H9 (cell line): Measurements from ENCODE around the gene ADCY1. TPM values are rescaled to one million over a fixed set of nuclear protein-coding genes. Genes with fewer than 3 reads are reported as not detected.

Source experiments
- DNase-seq: peaks from one replicate; pipeline ENCODE4 v3.0.0-alpha.2; 2017
- H2AFZ ChIP-seq: one replicate; pipeline ENCODE4 v1.6.1; 2013; ENCODE audit warnings: mild to moderate bottlenecking, low read length, control low read depth, moderate library complexity
- H2AK5ac ChIP-seq: 2 replicates; pipeline ENCODE4 v1.6.1; 2013; ENCODE audit warnings: low read length, control low read depth, mixed read lengths; ENCODE audit not compliant: insufficient read length
- H2BK120ac ChIP-seq: one replicate; pipeline ENCODE4 v1.6.1; 2013; ENCODE audit warnings: low read depth, mild to moderate bottlenecking, low read length, control low read depth, inconsistent platforms; ENCODE audit not compliant: poor library complexity, severe bottlenecking
- H2BK12ac ChIP-seq: 2 replicates; pipeline ENCODE4 v1.6.1; 2013; ENCODE audit warnings: low read length, control low read depth, mixed read lengths, low read depth; ENCODE audit not compliant: insufficient read length
- H2BK15ac ChIP-seq: 2 replicates; pipeline ENCODE4 v1.6.1; 2013; ENCODE audit warnings: low read depth, low read length, control low read depth
- H2BK20ac ChIP-seq: one replicate; pipeline ENCODE4 v1.6.1; 2013; ENCODE audit warnings: low read depth, mild to moderate bottlenecking, low read length, control low read depth, inconsistent platforms; ENCODE audit not compliant: poor library complexity, severe bottlenecking
- H2BK5ac ChIP-seq: 2 replicates; pipeline ENCODE4 v1.6.1; 2013; ENCODE audit warnings: low read length, control low read depth, mixed read lengths; ENCODE audit not compliant: insufficient read length
- H3K14ac ChIP-seq: 2 replicates; pipeline ENCODE4 v1.6.1; 2013; ENCODE audit warnings: low read length, control low read depth; ENCODE audit not compliant: insufficient read depth
- H3K18ac ChIP-seq: 2 replicates; pipeline ENCODE4 v1.6.1; 2013; ENCODE audit warnings: low read depth, mild to moderate bottlenecking, mixed read lengths, low read length, control low read depth; ENCODE audit not compliant: insufficient read length
- H3K23ac ChIP-seq: 2 replicates; pipeline ENCODE4 v1.6.1; 2013; ENCODE audit warnings: low read length, control low read depth, mixed read lengths, low read depth; ENCODE audit not compliant: insufficient read length
- H3K23me2 ChIP-seq: 2 replicates; pipeline ENCODE4 v1.6.1; 2013; ENCODE audit warnings: low read depth, mild to moderate bottlenecking, mixed read lengths, low read length, control low read depth; ENCODE audit not compliant: insufficient read length, poor library complexity, severe bottlenecking
- H3K27ac ChIP-seq: 2 replicates; pipeline ENCODE4 v1.5.1; 2013; ENCODE audit warnings: low read length, control low read depth, mixed read lengths, low read depth; ENCODE audit not compliant: insufficient read length
- H3K27me3 ChIP-seq: 2 replicates; pipeline ENCODE4 v1.6.1; 2013; ENCODE audit warnings: low read length, control low read depth, inconsistent platforms; ENCODE audit not compliant: insufficient read depth
- H3K4ac ChIP-seq: 2 replicates; pipeline ENCODE4 v1.6.1; 2013; ENCODE audit warnings: low read depth, mild to moderate bottlenecking, control low read depth, inconsistent platforms, low read length, moderate library complexity
- H3K4me1 ChIP-seq: 2 replicates; pipeline ENCODE4 v1.6.1; 2013; ENCODE audit warnings: low read length, control low read depth, inconsistent platforms; ENCODE audit not compliant: insufficient read depth
- H3K4me2 ChIP-seq: 2 replicates; pipeline ENCODE4 v1.6.1; 2013; ENCODE audit warnings: low read length, control low read depth, mixed read lengths; ENCODE audit not compliant: insufficient read length, insufficient read depth
- H3K56ac ChIP-seq: 2 replicates; pipeline ENCODE4 v1.6.1; 2013; ENCODE audit warnings: low read depth, mild to moderate bottlenecking, mixed read lengths, low read length, control low read depth; ENCODE audit not compliant: insufficient read length
- H3K79me1 ChIP-seq: 2 replicates; pipeline ENCODE4 v1.6.1; 2013; ENCODE audit warnings: low read depth, mild to moderate bottlenecking, moderate library complexity, low read length, control low read depth, inconsistent platforms; ENCODE audit not compliant: insufficient read depth, poor library complexity, severe bottlenecking
- H3K79me2 ChIP-seq: 2 replicates; pipeline ENCODE4 v1.6.1; 2013; ENCODE audit warnings: low read length, control low read depth, inconsistent platforms; ENCODE audit not compliant: insufficient read depth
- H3K9ac ChIP-seq: 2 replicates; pipeline ENCODE4 v1.6.1; 2013; ENCODE audit warnings: low read length, control low read depth, mixed read lengths; ENCODE audit not compliant: insufficient read length; ENCODE audit errors: extremely low read depth
- H3K9me3 ChIP-seq: one replicate; pipeline ENCODE4 v1.6.1; 2013; ENCODE audit warnings: low read depth, low read length, inconsistent platforms; ENCODE audit not compliant: control insufficient read depth
- H3T11ph ChIP-seq: one replicate; pipeline ENCODE4 v1.6.1; 2013; ENCODE audit warnings: mild to moderate bottlenecking, low read length, control low read depth, inconsistent platforms
- H4K20me1 ChIP-seq: one replicate; pipeline ENCODE4 v1.6.1; 2013; ENCODE audit not compliant: control insufficient read depth, insufficient read length, insufficient read depth
- H4K5ac ChIP-seq: 2 replicates; pipeline ENCODE4 v1.6.1; 2013; ENCODE audit warnings: low read depth, mild to moderate bottlenecking, mixed read lengths, low read length, control low read depth; ENCODE audit not compliant: insufficient read length
- H4K8ac ChIP-seq: replicated peaks from 2 replicates; pipeline ENCODE4 v1.6.1; 2013; ENCODE audit warnings: low read length, control low read depth, mixed read lengths, low read depth; ENCODE audit not compliant: insufficient read length
- H4K91ac ChIP-seq: 2 replicates; pipeline ENCODE4 v1.6.1; 2013; ENCODE audit warnings: low read depth, mild to moderate bottlenecking, moderate library complexity, mixed read lengths, low read length, control low read depth; ENCODE audit not compliant: insufficient read length
- H3K27ac Mint-ChIP-seq, 3 experiments: 2 replicates in 2 of 3; 3 replicates in 1 of 3; pipeline ENCODE4 v1.8.0; 2020 to 2021; ENCODE audit warnings: mixed read lengths in 3 of 3, mild to moderate bottlenecking in 1 of 3, moderate library complexity in 1 of 3
- H3K27me3 Mint-ChIP-seq: 2 replicates; pipeline ENCODE4 v1.8.0; 2021; ENCODE audit warnings: low read depth, mild to moderate bottlenecking, moderate library complexity, mixed read lengths
- H3K36me3 Mint-ChIP-seq, 3 experiments: 2 replicates in 2 of 3; 3 replicates in 1 of 3; pipeline ENCODE4 v1.8.0; 2020 to 2021; ENCODE audit warnings: low read depth in 3 of 3, mixed read lengths in 3 of 3; ENCODE audit not compliant: insufficient read depth in 1 of 3
- H3K4me1 Mint-ChIP-seq, 2 experiments: 2 replicates each; pipeline ENCODE4 v1.8.0; 2020; ENCODE audit warnings: mixed read lengths in 2 of 2
- H3K4me3 Mint-ChIP-seq, 2 experiments: 2 replicates in 1 of 2; 3 replicates in 1 of 2; pipeline ENCODE4 v1.8.0; 2020 to 2021; ENCODE audit warnings: mild to moderate bottlenecking in 2 of 2, mixed read lengths in 2 of 2, moderate library complexity in 1 of 2
- H3K9me3 Mint-ChIP-seq, 2 experiments: 2 replicates in 1 of 2; 3 replicates in 1 of 2; pipeline ENCODE4 v1.8.0; 2020; ENCODE audit warnings: mild to moderate bottlenecking in 2 of 2, mixed read lengths in 2 of 2, moderate library complexity in 1 of 2
- CTCF ChIP-seq: fragments of 200-600 bp; sonication (generic); conservative IDR thresholded peaks from 3 replicates; pipeline ENCODE4 v1.8.0; 2021; ENCODE audit warnings: antibody characterized with exemption, mild to moderate bottlenecking
- WGBS: extraction: QIAGEN DNeasy Blood & Tissue Kit; methylation state at CpG from one replicate; pipeline ENCODE4 v1.1.7; 2013; ENCODE audit warnings: missing lambda C conversion rate, low lambda C conversion rate, mixed read lengths; ENCODE audit not compliant: insufficient read length; ENCODE audit errors: extremely low coverage; 5-methylcytosine and 5-hydroxymethylcytosine counted together
- total RNA-seq: library from RNA; stranded (reverse); gene quantifications from 2 replicates; pipeline ENCODE4 v1.2.1, GENCODE V29; 2021

ADCY1 gene
- total RNA-seq, 1 experiment from 2014 or later = 21.6 TPM

- H3K36me3 Mint-ChIP-seq = peaks cover 0 to 3% (median 1%) of the 10 kb centered on the region in 3 experiments; a peak in 2 of 7 replicates
Measured at GRCh38 chr7:45695249-45695995, 121.3 kb downstream of the ADCY1 start.

More at GRCh38 chr7:45695249-45695995, 121.3 kb downstream of the ADCY1 start:
- Histone ChIP-seq H2BK5ac (no peak overlapping the region), H2AK5ac (no peak overlapping the region), H4K91ac (no peak overlapping the region), H4K8ac (no peak overlapping the region), H3K79me2 (no peaks in the 10 kb centered on the region), H3K18ac (no peak overlapping the region), H3T11ph (no peak overlapping the region), H2BK120ac (no peak overlapping the region), H2BK20ac (no peak overlapping the region), H3K4me2 (no peak overlapping the region), H3K56ac (no peak overlapping the region), H3K27me3 (no peaks in the 10 kb centered on the region), H3K9ac (no peak overlapping the region), H3K23me2 (no peaks in the 10 kb centered on the region), H4K20me1 (no peaks in the 10 kb centered on the region), H3K23ac (no peak overlapping the region), H2BK12ac (no peak overlapping the region), H3K9me3 (no peaks in the 10 kb centered on the region), H3K4me1 (no peaks in the 10 kb centered on the region), H2AFZ (no peak overlapping the region), H4K5ac (no peak overlapping the region), H3K27ac (no peak overlapping the region), H2BK15ac (no peak overlapping the region), H3K79me1 (no peaks in the 10 kb centered on the region), H3K4ac (no peak overlapping the region), H3K14ac (no peak overlapping the region)
- no CpG with 5 or more reads among the region's 5 CpGs for WGBS
- TF ChIP-seq CTCF = no peak
- 0 out of 7 replicates have a peak overlapping the region, but pooled peaks of 1 of the 3 experiments have one; percentile 10 for H3K27ac Mint-ChIP-seq
- H3K4me1 Mint-ChIP-seq = no peaks in the 10 kb centered on the region
- H3K4me3 Mint-ChIP-seq = no peak overlapping the region
- H3K27me3 Mint-ChIP-seq = no peaks in the 10 kb centered on the region
- no peaks in the 10 kb centered on the region for H3K9me3 Mint-ChIP-seq
- DNase-seq = no peak
